ENCODE results near the gene CORO6. TPM values are rescaled to one million over a fixed set of nuclear protein-coding genes. Genes with fewer than 3 reads are reported as not detected.

CORO6 gene
- total and polyA plus RNA-seq, 2 of the 4 experiments (the other 2 are of a cell fraction): 3.4 to 7.6 TPM

DNA sequence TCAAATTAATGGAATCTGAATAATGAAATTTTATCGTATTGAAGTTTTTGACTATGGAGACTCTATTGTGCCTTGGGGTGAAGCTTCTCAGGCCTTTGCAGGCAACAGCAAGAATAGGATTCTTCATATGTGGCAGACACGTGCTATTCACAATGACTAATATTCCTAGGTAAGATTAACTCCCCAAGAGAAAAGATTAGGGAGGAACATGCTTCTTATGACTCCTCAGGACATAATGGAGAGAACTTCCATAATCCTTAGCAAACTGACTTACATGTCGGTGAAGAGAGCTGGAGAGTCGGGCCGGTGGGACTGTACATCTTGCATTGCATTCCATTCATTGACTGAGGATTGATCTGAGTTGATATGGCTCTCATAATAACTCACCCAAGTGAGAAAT is 48.9 kb upstream of the CORO6 start:
- Histone ChIP-seq H3K27ac (ENCODE audit: insufficient read depth, low read length) (no peak overlapping the region), H3K27me3 (ENCODE audit: control insufficient read depth, insufficient read depth, low read length) (no peaks in the 10 kb centered on the region), H4K5ac (ENCODE audit: low read depth, low read length) (no peak overlapping the region), H3K14ac (replicated peaks; ENCODE audit: low read depth, low read length) (no peak overlapping the region), H2BK20ac (ENCODE audit: low read depth, low read length) (no peak overlapping the region), H3K23ac (ENCODE audit: low read depth, low read length) (no peak overlapping the region), H3K18ac (ENCODE audit: low read depth, low read length) (no peak overlapping the region), H3K9ac (ENCODE audit: low read depth, low read length) (no peak overlapping the region), H3K36me3 (ENCODE audit: control insufficient read depth, insufficient read depth, low read length) (peaks cover 18% of the 10 kb centered on the region), H2AK9ac (replicated peaks; ENCODE audit: low read depth, low read length, poor library complexity) (no peak overlapping the region), H2AFZ (replicated peaks; ENCODE audit: low read length, poor library complexity) (no peak overlapping the region), H3K4me1 (ENCODE audit: control insufficient read depth, insufficient read depth, low read length) (peaks cover 2% of the 10 kb centered on the region; the same call in 1 of the 2 replicates), H4K8ac (ENCODE audit: low read depth in 2 of 2, low read length in 2 of 2) (no peak overlapping the region), H3K4me3 (ENCODE audit: insufficient read depth, low read depth, low read length) (no peak overlapping the region), H3K4me2 (ENCODE audit: low read depth, low read length) (no peak overlapping the region), H4K91ac (ENCODE audit: insufficient read depth, low read depth, low read length) (no peak overlapping the region), H3K56ac (ENCODE audit: extremely low read depth, insufficient read depth, low read length) (no peak overlapping the region), H3K9me3 (ENCODE audit: control insufficient read depth, insufficient read depth, low read length) (no peaks in the 10 kb centered on the region), H3K4ac (ENCODE audit: low read depth, low read length) (no peak overlapping the region), H4K20me1 (ENCODE audit: insufficient read depth, low read length) (no peaks in the 10 kb centered on the region), H2BK120ac (ENCODE audit: low read depth, low read length) (no peak overlapping the region), H2BK15ac (ENCODE audit: low read depth, low read length) (no peak overlapping the region), H2BK5ac (ENCODE audit: low read depth, low read length, poor library complexity, severe bottlenecking) (no peak overlapping the region), H2AK5ac (ENCODE audit: low read depth, low read length) (no peak overlapping the region), H3K79me1 (ENCODE audit: low read depth in 1 of 2, low read length in 2 of 2) (no peaks in the 10 kb centered on the region; a peak in 2 of 4 replicates), H3K9me1 (ENCODE audit: insufficient read depth, low read length) (0 out of 2 replicates have a peak, but pooled peaks cover 2% of the 10 kb centered on the region)
- ChIA-PET CTCF (interaction anchor here (1.0 to 1.2 kb wide), 2 partner anchors 10 to 32 kb away, joined by 3 read pairs; no protein-coding TSS in a partner anchor), POLR2A (ENCODE audit: unreplicated experiment) (no interaction called here)
- dilution Hi-C loops (cut with HindIII; ENCODE audit: low sequenced_read_pairs, unreplicated experiment): no loop called here
- intact Hi-C loops (cut with micrococcal nuclease): loop anchor here (2.0 kb wide), 1 partner anchor 25 kb away; no protein-coding TSS in a partner anchor
- DNase-seq (no peak), ATAC-seq (ENCODE audit: low read depth) (no peak)
- WGBS, 2 experiments (ENCODE audit: extremely low coverage in 2 of 2, insufficient read length in 1 of 2): no CpG with 5 or more reads among the region's 5 CpGs
- in situ Hi-C loops (cut with MboI; ENCODE audit: low sequenced_read_pairs): no loop called here
- TF ChIP-seq, protein P1, sequence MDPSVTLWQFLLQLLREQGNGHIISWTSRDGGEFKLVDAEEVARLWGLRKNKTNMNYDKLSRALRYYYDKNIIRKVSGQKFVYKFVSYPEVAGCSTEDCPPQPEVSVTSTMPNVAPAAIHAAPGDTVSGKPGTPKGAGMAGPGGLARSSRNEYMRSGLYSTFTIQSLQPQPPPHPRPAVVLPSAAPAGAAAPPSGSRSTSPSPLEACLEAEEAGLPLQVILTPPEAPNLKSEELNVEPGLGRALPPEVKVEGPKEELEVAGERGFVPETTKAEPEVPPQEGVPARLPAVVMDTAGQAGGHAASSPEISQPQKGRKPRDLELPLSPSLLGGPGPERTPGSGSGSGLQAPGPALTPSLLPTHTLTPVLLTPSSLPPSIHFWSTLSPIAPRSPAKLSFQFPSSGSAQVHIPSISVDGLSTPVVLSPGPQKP (IDR thresholded peaks at IDR 0.05; ENCODE audit: borderline replicate concordance, low read depth, low read length): no peak
- TF ChIP-seq MAZ (IDR thresholded peaks at IDR 0.05; ENCODE audit: borderline replicate concordance, low read depth, low read length): no peak
- TF ChIP-seq SMC3 (IDR thresholded peaks at IDR 0.05; ENCODE audit: low read depth, low read length): no peak
- TF ChIP-seq FOS (IDR thresholded peaks at IDR 0.05; ENCODE audit: low read depth, low read length): no peak
- TF ChIP-seq NFE2L2 (IDR thresholded peaks at IDR 0.05; ENCODE audit: low read depth, low read length): no peak
- no peak for TF ChIP-seq RAD21 (IDR thresholded peaks at IDR 0.05; ENCODE audit: low read length)
- TF ChIP-seq RCOR1 (IDR thresholded peaks at IDR 0.05; ENCODE audit: insufficient replicate concordance, low read length): no peak
- TF ChIP-seq, protein P2, sequence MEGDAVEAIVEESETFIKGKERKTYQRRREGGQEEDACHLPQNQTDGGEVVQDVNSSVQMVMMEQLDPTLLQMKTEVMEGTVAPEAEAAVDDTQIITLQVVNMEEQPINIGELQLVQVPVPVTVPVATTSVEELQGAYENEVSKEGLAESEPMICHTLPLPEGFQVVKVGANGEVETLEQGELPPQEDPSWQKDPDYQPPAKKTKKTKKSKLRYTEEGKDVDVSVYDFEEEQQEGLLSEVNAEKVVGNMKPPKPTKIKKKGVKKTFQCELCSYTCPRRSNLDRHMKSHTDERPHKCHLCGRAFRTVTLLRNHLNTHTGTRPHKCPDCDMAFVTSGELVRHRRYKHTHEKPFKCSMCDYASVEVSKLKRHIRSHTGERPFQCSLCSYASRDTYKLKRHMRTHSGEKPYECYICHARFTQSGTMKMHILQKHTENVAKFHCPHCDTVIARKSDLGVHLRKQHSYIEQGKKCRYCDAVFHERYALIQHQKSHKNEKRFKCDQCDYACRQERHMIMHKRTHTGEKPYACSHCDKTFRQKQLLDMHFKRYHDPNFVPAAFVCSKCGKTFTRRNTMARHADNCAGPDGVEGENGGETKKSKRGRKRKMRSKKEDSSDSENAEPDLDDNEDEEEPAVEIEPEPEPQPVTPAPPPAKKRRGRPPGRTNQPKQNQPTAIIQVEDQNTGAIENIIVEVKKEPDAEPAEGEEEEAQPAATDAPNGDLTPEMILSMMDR (conservative IDR thresholded peaks at IDR 0.05; ENCODE audit: low read depth, low read length): no peak
- no TSS peak for BruUV-seq (replicated peaks)
